ENCODE data around the gene RPL36AL. TPM values are rescaled to one million over a fixed set of nuclear protein-coding genes. Genes with fewer than 3 reads are reported as not detected.

RPL36AL gene
- total RNA-seq, 2 experiments from 2014 or later, result 339 to 370 TPM

DNA sequence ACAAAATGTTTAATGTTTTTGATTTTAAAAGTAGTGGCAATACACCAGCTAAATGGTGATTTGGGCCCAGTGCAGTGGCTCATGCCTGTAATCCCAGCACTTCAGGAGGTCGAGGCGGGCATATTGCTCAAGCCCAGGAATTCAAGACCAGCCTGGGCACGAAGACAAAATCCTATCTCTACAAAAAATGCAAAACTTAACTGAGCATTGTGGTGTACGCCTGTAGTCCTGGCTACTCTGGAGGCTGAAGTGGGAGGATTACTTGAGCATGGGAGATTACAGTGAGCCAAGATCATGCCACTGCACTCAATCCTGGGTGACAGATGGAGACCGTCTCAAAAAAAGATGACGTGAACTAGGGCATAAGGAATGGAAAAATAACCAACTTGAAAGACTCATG is 4.7 kb downstream of the RPL36AL start:
- ATAC-seq (ENCODE audit: poor library complexity), result no peak
- CTCF ChIA-PET, result interaction anchor here (1.4 kb wide), 1 partner anchor 18 kb away, joined by 3 read pairs; no protein-coding TSS in a partner anchor
- no peaks in the 10 kb centered on the region for H3K9me3 Mint-ChIP-seq

DNA sequence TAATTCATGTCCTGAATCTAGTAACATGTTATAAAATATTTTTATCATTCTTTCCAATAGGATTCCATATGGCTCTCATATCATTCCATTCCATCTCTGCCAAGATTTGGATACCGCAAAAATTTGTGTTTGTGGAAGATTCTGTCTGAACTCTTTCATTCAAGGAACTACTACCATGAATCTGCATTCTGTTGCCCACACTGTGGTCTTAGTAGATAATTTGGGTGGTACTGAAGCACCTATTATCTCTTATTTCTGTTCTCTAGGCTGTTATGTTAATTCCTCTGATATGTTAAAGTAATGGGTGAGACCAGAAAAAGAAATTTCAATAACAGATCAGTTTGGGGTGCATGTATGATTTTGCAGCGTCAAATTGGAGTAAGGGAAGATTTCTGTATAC is 6.2 kb downstream of the RPL36AL start:
- Histone ChIP-seq H3K9me3 (ENCODE audit: control insufficient read depth in 1 of 2, insufficient read depth in 1 of 2, low read length in 2 of 2) (no peaks in the 10 kb centered on the region), H3K27me3 (ENCODE audit: control insufficient read depth in 1 of 2, insufficient read depth in 2 of 2, low read length in 2 of 2) (no peaks in the 10 kb centered on the region), H3K36me3 (ENCODE audit: insufficient read depth, low read length) (peaks cover 22% of the 10 kb centered on the region), H3K4me1 (ENCODE audit: insufficient read depth, low read length) (peaks cover 12% of the 10 kb centered on the region), H3K27ac (ENCODE audit: low read depth in 1 of 2, low read length in 2 of 2) (no peak overlapping the region), H3K4me3 (ENCODE audit: low read length) (no peak overlapping the region)
- no peaks in the 10 kb centered on the region for H3K27me3 Mint-ChIP-seq
- TF ChIP-seq, protein P1, sequence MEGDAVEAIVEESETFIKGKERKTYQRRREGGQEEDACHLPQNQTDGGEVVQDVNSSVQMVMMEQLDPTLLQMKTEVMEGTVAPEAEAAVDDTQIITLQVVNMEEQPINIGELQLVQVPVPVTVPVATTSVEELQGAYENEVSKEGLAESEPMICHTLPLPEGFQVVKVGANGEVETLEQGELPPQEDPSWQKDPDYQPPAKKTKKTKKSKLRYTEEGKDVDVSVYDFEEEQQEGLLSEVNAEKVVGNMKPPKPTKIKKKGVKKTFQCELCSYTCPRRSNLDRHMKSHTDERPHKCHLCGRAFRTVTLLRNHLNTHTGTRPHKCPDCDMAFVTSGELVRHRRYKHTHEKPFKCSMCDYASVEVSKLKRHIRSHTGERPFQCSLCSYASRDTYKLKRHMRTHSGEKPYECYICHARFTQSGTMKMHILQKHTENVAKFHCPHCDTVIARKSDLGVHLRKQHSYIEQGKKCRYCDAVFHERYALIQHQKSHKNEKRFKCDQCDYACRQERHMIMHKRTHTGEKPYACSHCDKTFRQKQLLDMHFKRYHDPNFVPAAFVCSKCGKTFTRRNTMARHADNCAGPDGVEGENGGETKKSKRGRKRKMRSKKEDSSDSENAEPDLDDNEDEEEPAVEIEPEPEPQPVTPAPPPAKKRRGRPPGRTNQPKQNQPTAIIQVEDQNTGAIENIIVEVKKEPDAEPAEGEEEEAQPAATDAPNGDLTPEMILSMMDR (IDR thresholded peaks at IDR 0.05), result no peak
- ATAC-seq (ENCODE audit: poor library complexity), result no peak
- H3K9me3 Mint-ChIP-seq, result no peaks in the 10 kb centered on the region
- H3K4me3 Mint-ChIP-seq, result no peak overlapping the region
- peaks cover 19% of the 10 kb centered on the region for H3K4me1 Mint-ChIP-seq (ENCODE audit: low read depth)
- no peak overlapping the region for H3K27ac Mint-ChIP-seq
- CTCF ChIA-PET, result no interaction called here
- peaks cover 30% of the 10 kb centered on the region for H3K36me3 Mint-ChIP-seq (ENCODE audit: low read depth)
- DNase-seq, result no peak
- intact Hi-C loops (cut with DNase I, micrococcal nuclease), result no loop called here
- POLR2A ChIA-PET, result interaction anchor here (1.2 kb wide), 1 partner anchor 20 kb away, joined by 3 read pairs; no protein-coding TSS in a partner anchor

More for the DNA sequence above, 4.7 kb downstream of the RPL36AL start:
- no peak overlapping the region for H3K4me3 Mint-ChIP-seq
- intact Hi-C loops (cut with DNase I, micrococcal nuclease), result no loop called here
- H3K36me3 Mint-ChIP-seq (ENCODE audit: low read depth), result peaks cover 46% of the 10 kb centered on the region
- H3K27me3 Mint-ChIP-seq, result no peaks in the 10 kb centered on the region
- no peak overlapping the region for H3K27ac ChIP-seq (ENCODE audit: low read depth in 1 of 2, low read length in 2 of 2)
- peaks cover 34% of the 10 kb centered on the region for H3K4me1 Mint-ChIP-seq (ENCODE audit: low read depth)
- peak overlapping the region; percentile 36 for H3K27ac Mint-ChIP-seq
- TF ChIP-seq, protein P1 (IDR thresholded peaks at IDR 0.05), result no peak
- DNase-seq, result no peak
- peaks cover 16% of the 10 kb centered on the region for H3K4me1 ChIP-seq (ENCODE audit: insufficient read depth, low read length)
- no peaks in the 10 kb centered on the region for H3K27me3 ChIP-seq (ENCODE audit: control insufficient read depth in 1 of 2, insufficient read depth in 2 of 2, low read length in 2 of 2)
- peaks cover 22% of the 10 kb centered on the region for H3K36me3 ChIP-seq (ENCODE audit: insufficient read depth, low read length)
- H3K4me3 ChIP-seq (ENCODE audit: low read length), result no peak overlapping the region
- no peaks in the 10 kb centered on the region for H3K9me3 ChIP-seq (ENCODE audit: control insufficient read depth in 1 of 2, insufficient read depth in 1 of 2, low read length in 2 of 2)
- POLR2A ChIA-PET, result no interaction called here

DNA sequence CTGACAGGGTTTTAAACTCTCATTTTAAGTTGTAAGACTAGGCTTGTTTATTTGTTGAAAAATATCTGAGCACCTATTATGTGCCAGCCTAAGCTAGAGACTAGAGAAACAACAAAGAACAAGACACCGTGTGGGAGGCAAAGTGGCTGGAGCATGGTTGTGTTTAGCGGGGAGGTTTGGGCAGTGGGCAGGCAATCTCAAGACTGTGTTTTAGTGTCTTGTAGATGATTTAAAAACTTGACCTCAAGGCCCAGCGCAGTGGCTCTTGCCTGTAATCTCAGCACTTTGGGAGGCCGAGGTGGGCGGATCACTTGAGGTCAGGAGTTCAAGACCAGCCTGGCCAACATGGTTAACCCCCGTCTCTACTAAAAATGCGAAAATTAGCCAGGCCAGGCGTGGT is 7.8 kb downstream of the RPL36AL start:
- Mint-ChIP-seq H3K36me3 (ENCODE audit: low read depth) (peaks cover 26% of the 10 kb centered on the region), H3K4me1 (ENCODE audit: low read depth) (peaks cover 13% of the 10 kb centered on the region), H3K4me3 (no peak overlapping the region), H3K9me3 (no peaks in the 10 kb centered on the region), H3K27ac (no peak overlapping the region), H3K27me3 (no peaks in the 10 kb centered on the region)
- intact Hi-C loops (cut with DNase I, micrococcal nuclease), result no loop called here
- Histone ChIP-seq H3K4me1 (ENCODE audit: insufficient read depth, low read length) (peaks cover under 1% of the 10 kb centered on the region), H3K4me3 (ENCODE audit: low read length) (no peak overlapping the region), H3K9me3 (ENCODE audit: control insufficient read depth in 1 of 2, insufficient read depth in 1 of 2, low read length in 2 of 2) (no peaks in the 10 kb centered on the region), H3K27ac (ENCODE audit: low read depth in 1 of 2, low read length in 2 of 2) (no peak overlapping the region), H3K36me3 (ENCODE audit: insufficient read depth, low read length) (peaks cover 9% of the 10 kb centered on the region), H3K27me3 (ENCODE audit: control insufficient read depth in 1 of 2, insufficient read depth in 2 of 2, low read length in 2 of 2) (no peaks in the 10 kb centered on the region)
- TF ChIP-seq, protein P1 (IDR thresholded peaks at IDR 0.05), result no peak
- CTCF ChIA-PET, result no interaction called here
- DNase-seq (no peak), ATAC-seq (ENCODE audit: poor library complexity) (no peak)
- POLR2A ChIA-PET, result interaction anchor here (1.5 to 6.1 kb wide), 2 partner anchors 8 to 26 kb away, joined by 4 to 26 read pairs; partner anchors contain the start of genes MGAT2 and RPL36AL
